Sigmoid colon (tissue), 4 donors: Measurements from ENCODE around the gene TRIM52.

Source experiments
- POLR2AphosphoS5 ChIP-seq, 4 donors: sonication (generic); formaldehyde crosslinking; IDR thresholded peaks; one replicate each; pipeline ENCODE4 v1.6.1; 2017; ENCODE audit warnings: antibody characterized with exemption in 4 of 4
- TF ChIP-seq, protein P1 (sequence below), 4 experiments: fragments of 450-650 bp in 3 of 4; fragments of 200-600 bp in 1 of 4; IDR thresholded peaks; one replicate each; pipeline ENCODE4 v1.5.1; 2016 to 2019; ENCODE audit warnings: antibody characterized with exemption in 4 of 4, mild to moderate bottlenecking in 3 of 4, moderate library complexity in 2 of 4

DNA sequence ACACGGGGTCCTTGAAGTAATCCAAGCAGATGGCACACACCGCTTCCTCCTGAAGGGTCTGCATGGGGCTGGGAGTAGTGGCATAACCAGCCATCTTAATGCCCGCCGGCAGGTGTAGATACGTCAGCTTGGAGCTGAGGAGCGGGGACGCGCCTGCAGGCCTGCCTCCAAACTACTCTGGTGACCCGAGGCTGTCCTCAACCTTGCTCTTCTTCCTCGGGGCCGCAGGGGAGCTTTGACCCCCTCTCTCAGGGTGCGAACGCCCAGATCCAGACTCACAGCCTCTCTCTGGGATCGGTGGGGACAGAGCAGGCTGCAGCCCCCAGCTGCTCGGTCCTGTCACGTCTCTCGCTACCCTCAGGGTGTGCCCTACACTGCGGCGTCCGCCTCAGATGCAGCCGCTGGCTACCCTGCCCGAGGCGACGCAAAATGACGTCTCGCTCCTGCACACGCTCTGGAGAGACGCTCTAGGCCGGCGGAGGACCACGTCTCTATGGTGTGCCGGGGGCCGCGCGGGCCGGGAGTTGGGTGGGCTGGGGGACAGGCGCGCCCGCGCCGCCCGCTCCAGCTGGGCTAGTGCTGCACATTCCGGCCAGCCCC, at the start of gene TRIM52:
- TF ChIP-seq, protein P1, sequence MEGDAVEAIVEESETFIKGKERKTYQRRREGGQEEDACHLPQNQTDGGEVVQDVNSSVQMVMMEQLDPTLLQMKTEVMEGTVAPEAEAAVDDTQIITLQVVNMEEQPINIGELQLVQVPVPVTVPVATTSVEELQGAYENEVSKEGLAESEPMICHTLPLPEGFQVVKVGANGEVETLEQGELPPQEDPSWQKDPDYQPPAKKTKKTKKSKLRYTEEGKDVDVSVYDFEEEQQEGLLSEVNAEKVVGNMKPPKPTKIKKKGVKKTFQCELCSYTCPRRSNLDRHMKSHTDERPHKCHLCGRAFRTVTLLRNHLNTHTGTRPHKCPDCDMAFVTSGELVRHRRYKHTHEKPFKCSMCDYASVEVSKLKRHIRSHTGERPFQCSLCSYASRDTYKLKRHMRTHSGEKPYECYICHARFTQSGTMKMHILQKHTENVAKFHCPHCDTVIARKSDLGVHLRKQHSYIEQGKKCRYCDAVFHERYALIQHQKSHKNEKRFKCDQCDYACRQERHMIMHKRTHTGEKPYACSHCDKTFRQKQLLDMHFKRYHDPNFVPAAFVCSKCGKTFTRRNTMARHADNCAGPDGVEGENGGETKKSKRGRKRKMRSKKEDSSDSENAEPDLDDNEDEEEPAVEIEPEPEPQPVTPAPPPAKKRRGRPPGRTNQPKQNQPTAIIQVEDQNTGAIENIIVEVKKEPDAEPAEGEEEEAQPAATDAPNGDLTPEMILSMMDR (IDR thresholded peaks at IDR 0.05), result no peak
- TF ChIP-seq POLR2AphosphoS5 (IDR thresholded peaks at IDR 0.05), result peak; percentile 87 to 94 (median 94)
